ENCODE data around the gene TRPV3. TPM values are rescaled to one million over a fixed set of nuclear protein-coding genes. Genes with fewer than 3 reads are reported as not detected.

TRPV3 gene
- total RNA-seq, 4 donors from 2014 or later, result 4.2 to 21.4 (median 9.7) TPM

DNA sequence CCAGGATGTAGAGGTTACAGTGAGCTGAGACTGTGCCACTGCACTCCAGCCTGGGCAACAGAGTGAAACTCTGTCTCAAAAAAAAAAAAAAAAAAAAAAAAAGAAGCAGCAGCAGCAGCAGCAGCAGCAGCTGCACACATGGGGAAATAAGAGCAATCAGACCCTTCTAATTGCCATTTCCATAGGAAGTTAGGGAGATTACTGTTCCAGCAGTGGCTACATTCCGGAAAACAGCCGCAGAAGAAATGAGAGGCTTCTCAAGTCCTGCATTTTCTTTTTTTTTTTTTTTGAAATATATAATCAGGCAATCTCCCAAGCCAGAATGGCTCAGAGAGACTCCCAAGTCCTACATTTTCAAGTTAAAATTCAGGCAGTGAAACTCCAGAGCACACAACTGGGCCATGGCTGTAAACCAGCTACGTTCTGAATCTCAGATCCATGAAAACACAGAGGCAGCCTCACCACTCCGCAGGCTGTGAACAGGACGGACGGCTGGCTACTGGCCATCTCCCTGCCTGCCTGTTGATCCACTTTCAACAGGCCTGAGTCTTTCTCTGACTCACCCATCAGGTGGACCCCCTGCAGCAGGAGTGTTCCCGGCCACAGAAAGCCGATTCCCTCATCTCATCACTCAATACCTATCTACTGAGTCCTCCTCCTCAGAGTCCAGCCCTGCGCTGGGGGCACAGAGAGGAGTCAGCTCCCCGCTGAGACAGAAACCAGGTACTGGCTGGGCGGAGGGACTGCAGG lies 36.6 kb upstream of the TRPV3 start:
- Histone ChIP-seq H3K9me3 (no peaks in the 10 kb centered on the region), H3K4me3 (no peak overlapping the region), H3K27ac (peak overlapping the region in 2 of 4 donors; percentile 0 to 3), H3K27me3 (no peaks in the 10 kb centered on the region), H3K4me1 (no peaks in the 10 kb centered on the region), H3K36me3 (peaks cover 0 to 82% (median 5%) of the 10 kb centered on the region in 3 donors)
- 67 to 71% methylated on average over 11 of the region's 11 CpGs for WGBS, 2 donors
- peak in 1 of 2 donors; percentile 7 for DNase-seq (ENCODE audit: low spot score in 2 of 2)
- TF ChIP-seq, protein P1, sequence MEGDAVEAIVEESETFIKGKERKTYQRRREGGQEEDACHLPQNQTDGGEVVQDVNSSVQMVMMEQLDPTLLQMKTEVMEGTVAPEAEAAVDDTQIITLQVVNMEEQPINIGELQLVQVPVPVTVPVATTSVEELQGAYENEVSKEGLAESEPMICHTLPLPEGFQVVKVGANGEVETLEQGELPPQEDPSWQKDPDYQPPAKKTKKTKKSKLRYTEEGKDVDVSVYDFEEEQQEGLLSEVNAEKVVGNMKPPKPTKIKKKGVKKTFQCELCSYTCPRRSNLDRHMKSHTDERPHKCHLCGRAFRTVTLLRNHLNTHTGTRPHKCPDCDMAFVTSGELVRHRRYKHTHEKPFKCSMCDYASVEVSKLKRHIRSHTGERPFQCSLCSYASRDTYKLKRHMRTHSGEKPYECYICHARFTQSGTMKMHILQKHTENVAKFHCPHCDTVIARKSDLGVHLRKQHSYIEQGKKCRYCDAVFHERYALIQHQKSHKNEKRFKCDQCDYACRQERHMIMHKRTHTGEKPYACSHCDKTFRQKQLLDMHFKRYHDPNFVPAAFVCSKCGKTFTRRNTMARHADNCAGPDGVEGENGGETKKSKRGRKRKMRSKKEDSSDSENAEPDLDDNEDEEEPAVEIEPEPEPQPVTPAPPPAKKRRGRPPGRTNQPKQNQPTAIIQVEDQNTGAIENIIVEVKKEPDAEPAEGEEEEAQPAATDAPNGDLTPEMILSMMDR (IDR thresholded peaks at IDR 0.05), result no peak
- TF ChIP-seq EP300 (IDR thresholded peaks at IDR 0.05) (no peak), POLR2A (IDR thresholded peaks at IDR 0.05) (no peak)

DNA sequence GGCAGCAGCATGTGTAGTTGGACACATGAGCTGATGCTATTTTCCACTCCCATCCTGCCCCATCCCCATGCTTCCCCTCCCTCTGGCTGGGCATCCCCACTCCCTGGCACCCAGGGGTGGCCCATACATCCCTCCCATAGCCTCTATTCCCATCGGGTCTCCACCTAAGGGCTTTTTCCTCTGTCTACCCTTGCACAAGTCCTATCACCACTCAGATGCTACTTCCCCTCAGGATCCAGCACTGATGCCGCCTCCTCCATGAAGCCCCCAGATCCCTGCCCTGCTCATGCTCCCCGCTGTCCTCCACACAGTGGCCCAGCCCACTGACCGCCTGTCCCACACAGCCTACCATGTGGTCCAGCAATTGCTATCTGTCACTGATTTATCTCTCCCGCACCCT lies 35.8 kb upstream of the TRPV3 start:
- TF ChIP-seq POLR2A (IDR thresholded peaks at IDR 0.05), result no peak
- TF ChIP-seq EP300 (IDR thresholded peaks at IDR 0.05), result no peak
- TF ChIP-seq, protein P1 (IDR thresholded peaks at IDR 0.05), result no peak
- H3K4me3 ChIP-seq, result no peak overlapping the region
- peaks cover 0 to 85% (median 5%) of the 10 kb centered on the region in 3 donors for H3K36me3 ChIP-seq
- DNase-seq (ENCODE audit: low spot score in 2 of 2), result no peak
- H3K9me3 ChIP-seq, result no peaks in the 10 kb centered on the region
- no peaks in the 10 kb centered on the region for H3K27me3 ChIP-seq
- H3K27ac ChIP-seq, result no peak overlapping the region
- H3K4me1 ChIP-seq, result no peaks in the 10 kb centered on the region
- WGBS, 2 donors, result 96 to 97% methylated on average over 5 of the region's 5 CpGs

DNA sequence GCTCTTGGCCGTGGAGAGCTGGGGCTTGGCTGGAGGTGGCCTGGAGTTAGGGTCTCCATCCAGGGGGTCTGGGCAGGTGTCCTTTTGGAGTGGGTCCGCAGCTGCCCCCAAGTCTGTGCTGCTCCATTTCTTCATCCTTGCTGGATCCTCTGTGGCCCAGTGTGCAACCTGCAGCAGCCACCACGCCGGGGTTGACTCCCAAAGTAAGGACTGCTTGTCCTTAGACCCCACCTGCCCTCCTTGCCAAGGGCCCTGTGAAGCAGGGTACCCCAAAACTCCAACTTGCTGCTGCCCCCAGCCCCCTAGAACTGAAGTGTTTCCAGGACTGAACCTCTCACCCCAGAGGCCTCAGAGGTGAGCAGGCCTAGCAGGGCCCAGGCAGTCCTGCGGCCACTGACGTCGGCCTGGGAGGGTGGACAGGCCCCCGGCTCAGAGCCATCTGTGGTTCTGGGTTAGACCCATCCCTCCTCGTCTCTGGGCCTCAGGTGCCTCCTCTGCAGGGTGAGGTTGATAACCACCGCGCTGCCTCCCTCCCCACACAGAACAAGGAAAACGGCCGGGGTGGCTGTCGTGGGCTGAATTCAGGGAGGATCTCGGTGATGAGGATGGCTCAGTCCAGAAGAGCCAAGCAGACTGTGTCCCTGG lies 34.7 kb upstream of the TRPV3 start:
- no peak for TF ChIP-seq EP300 (IDR thresholded peaks at IDR 0.05)
- TF ChIP-seq POLR2A (IDR thresholded peaks at IDR 0.05), result no peak
- TF ChIP-seq, protein P1 (IDR thresholded peaks at IDR 0.05), result no peak
- no peaks in the 10 kb centered on the region for H3K27me3 ChIP-seq
- peaks cover 0 to 87% (median 5%) of the 10 kb centered on the region in 3 donors for H3K36me3 ChIP-seq
- no peak overlapping the region for H3K4me3 ChIP-seq
- H3K4me1 ChIP-seq, result no peaks in the 10 kb centered on the region
- WGBS, 2 donors, result 91 to 92% methylated on average over 8 to 13 of the region's 15 CpGs
- no peak for DNase-seq (ENCODE audit: low spot score in 2 of 2)
- H3K9me3 ChIP-seq, result no peaks in the 10 kb centered on the region
- H3K27ac ChIP-seq, result no peak overlapping the region

DNA sequence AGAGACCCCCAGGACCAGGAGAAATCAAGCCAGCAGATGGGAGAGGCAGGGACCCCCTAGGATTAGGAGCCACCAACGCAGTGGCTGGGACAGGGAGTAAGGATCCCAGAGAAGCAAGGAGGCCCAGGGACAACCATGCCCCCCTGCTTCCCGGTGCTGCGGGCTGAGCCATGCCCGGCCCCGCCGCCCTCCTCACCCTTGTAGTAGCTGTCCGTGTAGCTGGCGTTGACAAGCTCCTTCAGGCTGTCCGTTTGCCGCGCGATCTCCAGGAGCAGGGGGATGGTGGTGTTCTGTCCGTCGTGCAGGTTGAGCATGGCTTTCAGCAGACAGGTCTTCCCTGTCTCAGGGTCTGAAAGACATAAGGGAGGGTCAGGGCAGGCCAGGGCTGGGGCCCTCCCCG lies 33.2 kb upstream of the TRPV3 start:
- TF ChIP-seq, protein P1 (IDR thresholded peaks at IDR 0.05), result no peak
- TF ChIP-seq EP300 (IDR thresholded peaks at IDR 0.05) (no peak), POLR2A (IDR thresholded peaks at IDR 0.05) (no peak)
- Histone ChIP-seq H3K4me3 (no peak overlapping the region), H3K27me3 (no peaks in the 10 kb centered on the region), H3K27ac (no peak overlapping the region), H3K4me1 (no peaks in the 10 kb centered on the region), H3K36me3 (peaks cover 0 to 87% (median 8%) of the 10 kb centered on the region in 3 donors), H3K9me3 (no peaks in the 10 kb centered on the region)
- WGBS, 2 donors, result 92 to 96% methylated on average over 13 to 15 of the region's 15 CpGs
- no peak for DNase-seq (ENCODE audit: low spot score in 2 of 2)

DNA sequence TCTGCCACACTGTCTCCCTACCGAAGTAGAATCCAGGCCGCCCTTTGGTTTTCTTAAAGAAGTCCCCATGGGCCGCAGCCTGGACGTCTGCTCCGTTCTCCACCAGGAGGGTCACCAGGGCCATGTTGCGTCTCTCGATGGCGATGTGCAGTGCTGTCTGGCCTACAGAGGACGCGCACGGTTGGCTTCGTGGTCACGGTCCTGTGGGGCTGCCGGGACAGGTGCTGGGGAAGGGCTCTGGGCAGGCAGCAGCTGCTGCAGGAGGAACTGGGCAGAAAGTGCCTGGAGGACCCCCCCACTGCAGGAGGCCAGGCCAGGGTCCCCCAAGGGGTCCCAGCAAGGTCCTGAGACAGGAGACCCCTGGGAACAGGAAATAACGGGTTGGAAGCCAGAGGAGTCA lies 32.6 kb upstream of the TRPV3 start:
- Histone ChIP-seq H3K4me1 (no peaks in the 10 kb centered on the region), H3K27ac (no peak overlapping the region), H3K36me3 (peaks cover 0 to 87% (median 11%) of the 10 kb centered on the region in 3 donors), H3K27me3 (no peaks in the 10 kb centered on the region), H3K4me3 (no peak overlapping the region), H3K9me3 (no peaks in the 10 kb centered on the region)
- WGBS, 2 donors, result 86 to 93% methylated on average over 15 of the region's 15 CpGs
- TF ChIP-seq POLR2A (IDR thresholded peaks at IDR 0.05) (no peak), EP300 (IDR thresholded peaks at IDR 0.05) (no peak)
- TF ChIP-seq, protein P1 (IDR thresholded peaks at IDR 0.05), result no peak
- DNase-seq (ENCODE audit: low spot score in 2 of 2), result no peak
